ENCODE data around the gene MERTK. TPM values are rescaled to one million over a fixed set of nuclear protein-coding genes. Genes with fewer than 3 reads are reported as not detected.
A peak's percentile ranks its signal among the peaks of the same experiment; 100 is the strongest.

The MERTK gene
- polyA plus RNA-seq, 1 of the 3 experiments (the other 2 are of a cell fraction): 9.6 TPM

GRCh38 chr2:111919365-111919764 is 21.0 kb downstream of the MERTK start:
- ChIA-PET CTCF (interaction anchor here (0.8 to 2.0 kb wide), 9 partner anchors 10 to 129 kb away, joined by 3 to 8 read pairs (median 5); no protein-coding TSS in a partner anchor), POLR2A (no interaction called here)
- no peaks in the 10 kb centered on the region for H3K9me2 ChIP-seq
- H3K4me2 ChIP-seq: peak overlapping the region; percentile 45; the same call in 1 of the 2 replicates
- H3K27ac ChIP-seq (ENCODE audit: low read depth in 2 of 2, low read length in 1 of 2): peak overlapping the region in 1 of 2 experiments; percentile 69; a peak in 1 of 4 replicates
- no peak overlapping the region for H3K9ac ChIP-seq
- no peaks in the 10 kb centered on the region for H3K36me3 ChIP-seq (replicated peaks in 1 of 2; ENCODE audit: control insufficient read depth in 1 of 2, insufficient read depth in 2 of 2, low read length in 1 of 2)
- H3K9me3 ChIP-seq: no peaks in the 10 kb centered on the region
- DNase-seq: no peak
- H3K79me2 ChIP-seq (ENCODE audit: insufficient read depth): no peaks in the 10 kb centered on the region
- H3K27me3 ChIP-seq (ENCODE audit: insufficient read depth): no peaks in the 10 kb centered on the region
- H4K20me1 ChIP-seq (ENCODE audit: insufficient read depth): peaks cover 6% of the 10 kb centered on the region; the same call in 1 of the 2 replicates
- H3F3A ChIP-seq (replicated peaks; ENCODE audit: insufficient read depth): peaks cover 6% of the 10 kb centered on the region
- no peak for TF ChIP-seq FOXJ3 (CRISPR knock-in tag; IDR thresholded peaks at IDR 0.05)
- TF ChIP-seq RCOR1 (IDR thresholded peaks at IDR 0.05; ENCODE audit: low read length): no peak
- TF ChIP-seq USF1 (IDR thresholded peaks at IDR 0.05; ENCODE audit: borderline replicate concordance, low read depth): no peak
- no peak for TF ChIP-seq ELF1 (IDR thresholded peaks at IDR 0.05)
- TF ChIP-seq YY1 (IDR thresholded peaks at IDR 0.05; ENCODE audit: low read depth): no peak
- no peak for TF ChIP-seq USF2 (IDR thresholded peaks at IDR 0.05; ENCODE audit: borderline replicate concordance, low read depth, low read length)
- no peak overlapping the region for H2AFZ ChIP-seq (ENCODE audit: low read depth)
- 50% methylated on average over 2 of the region's 2 CpGs for WGBS (ENCODE audit: low lambda C conversion rate)
- H3K4me3 ChIP-seq (ENCODE audit: low read depth in 2 of 2, low read length in 1 of 2): no peak overlapping the region
- H3K4me1 ChIP-seq (ENCODE audit: control insufficient read depth in 1 of 2, insufficient read depth in 2 of 2, low read depth in 1 of 2, low read length in 1 of 2): peaks cover 13 to 38% of the 10 kb centered on the region in 2 experiments

DNA sequence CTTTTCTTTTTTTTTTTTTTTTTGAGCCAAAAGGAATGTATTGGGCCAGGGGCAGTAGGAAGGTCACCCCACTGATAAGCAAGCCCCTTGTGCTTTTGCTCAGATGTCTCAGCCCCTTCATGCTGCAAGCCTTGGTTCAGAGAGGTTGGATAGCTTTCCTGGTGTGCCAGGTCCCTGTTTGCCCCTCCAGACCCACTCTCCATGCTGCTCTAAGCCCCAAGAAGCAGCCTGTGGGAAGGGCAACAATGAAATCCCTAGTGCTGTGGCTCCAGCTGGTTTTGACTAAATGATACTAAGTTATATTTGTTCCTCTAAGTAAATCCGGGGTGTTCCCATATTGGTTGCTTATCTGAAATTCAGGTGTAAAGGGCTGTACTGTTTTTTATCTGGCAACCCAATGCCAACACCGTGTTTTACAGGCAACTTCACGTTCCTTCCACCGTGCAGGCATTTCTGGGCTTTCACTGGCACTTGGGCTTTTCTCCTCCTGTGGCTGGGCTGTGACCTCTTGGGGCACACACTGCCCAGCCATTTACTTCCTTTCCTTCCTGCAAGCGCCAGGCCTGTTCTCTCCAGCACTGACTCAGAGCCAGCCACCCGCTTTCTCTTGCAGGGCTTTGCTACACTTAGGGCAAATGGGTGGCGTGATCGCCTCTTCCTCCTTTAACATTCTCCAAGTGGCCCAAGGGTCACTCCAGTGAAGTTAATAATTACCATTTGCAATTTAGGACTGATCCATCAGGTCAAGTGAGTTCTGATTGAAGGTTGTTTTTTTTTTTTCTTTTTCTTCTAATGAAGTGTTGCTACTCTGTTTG is 21.6 kb downstream of the MERTK start:
- CTCF ChIA-PET: interaction anchor here (0.8 to 2.0 kb wide), 7 partner anchors 10 to 128 kb away, joined by 3 to 8 read pairs (median 5); no protein-coding TSS in a partner anchor
- Histone ChIP-seq H3K9me3 (no peaks in the 10 kb centered on the region), H3K27me3 (ENCODE audit: insufficient read depth) (no peaks in the 10 kb centered on the region), H3K9me2 (no peaks in the 10 kb centered on the region), H3K4me1 (ENCODE audit: control insufficient read depth in 1 of 2, insufficient read depth in 2 of 2, low read depth in 1 of 2, low read length in 1 of 2) (peaks cover 13 to 38% of the 10 kb centered on the region in 2 experiments), H3K4me3 (ENCODE audit: low read depth in 2 of 2, low read length in 1 of 2) (no peak overlapping the region), H3K27ac (ENCODE audit: low read depth in 2 of 2, low read length in 1 of 2) (no peak overlapping the region; a peak in 1 of 4 replicates), H3F3A (replicated peaks; ENCODE audit: insufficient read depth) (no peaks in the 10 kb centered on the region), H3K79me2 (ENCODE audit: insufficient read depth) (no peaks in the 10 kb centered on the region), H3K4me2 (no peak overlapping the region), H3K9ac (no peak overlapping the region), H2AFZ (ENCODE audit: low read depth) (no peak overlapping the region), H4K20me1 (ENCODE audit: insufficient read depth) (peaks cover 6% of the 10 kb centered on the region; the same call in 1 of the 2 replicates), H3K36me3 (replicated peaks in 1 of 2; ENCODE audit: control insufficient read depth in 1 of 2, insufficient read depth in 2 of 2, low read length in 1 of 2) (no peaks in the 10 kb centered on the region)
- no peak for DNase-seq
- TF ChIP-seq MEF2A (IDR thresholded peaks at IDR 0.05; ENCODE audit: borderline replicate concordance, low read depth): no peak
- 0 out of 2 replicates have a peak, but pooled peaks have one; percentile 10 for TF ChIP-seq NFIC (IDR thresholded peaks at IDR 0.05; ENCODE audit: borderline replicate concordance)
- WGBS (ENCODE audit: low lambda C conversion rate): 88% methylated on average over 8 of the region's 8 CpGs
- POLR2A ChIA-PET: no interaction called here

All from SK-N-SH (cell line).